NCI-H2081 treated with DMSO at 0.1 percent for 48 hours (cell line): ENCODE results near the gene CHEK1.

ENCODE experiments used
- DNase-seq: peaks from one replicate; lab custom pipeline; 2025; lab: John Stamatoyannopoulos, UW

CHEK1 gene

GRCh38 chr11:125626288-125626950 is 1.5 kb downstream of the CHEK1 start:
- no peak for DNase-seq

DNA sequence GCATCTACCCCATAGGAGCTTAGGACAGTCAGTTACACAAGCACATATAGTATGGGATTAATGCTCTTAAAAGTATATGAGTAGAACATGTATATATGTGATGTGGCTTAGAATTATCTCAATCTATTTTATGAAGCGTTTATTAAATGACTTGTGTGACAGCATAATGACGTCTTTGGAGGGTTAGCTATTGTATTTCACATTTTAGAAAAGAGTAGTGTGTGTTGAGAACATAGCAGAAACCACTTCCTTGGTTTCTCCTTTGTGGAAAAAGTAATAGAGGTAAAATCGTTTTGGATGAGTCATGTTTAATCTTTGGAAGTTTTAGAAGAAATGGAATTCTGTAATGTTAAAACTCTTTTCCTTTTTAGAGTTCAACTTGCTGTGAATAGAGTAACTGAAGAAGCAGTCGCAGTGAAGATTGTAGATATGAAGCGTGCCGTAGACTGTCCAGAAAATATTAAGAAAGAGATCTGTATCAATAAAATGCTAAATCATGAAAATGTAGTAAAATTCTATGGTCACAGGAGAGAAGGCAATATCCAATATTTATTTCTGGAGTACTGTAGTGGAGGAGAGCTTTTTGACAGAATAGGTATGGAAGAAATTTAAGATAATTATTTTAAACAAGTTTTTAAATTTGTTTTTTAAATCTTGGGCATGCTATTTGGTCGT is 2.4 kb downstream of the CHEK1 start:
- DNase-seq = no peak

DNA sequence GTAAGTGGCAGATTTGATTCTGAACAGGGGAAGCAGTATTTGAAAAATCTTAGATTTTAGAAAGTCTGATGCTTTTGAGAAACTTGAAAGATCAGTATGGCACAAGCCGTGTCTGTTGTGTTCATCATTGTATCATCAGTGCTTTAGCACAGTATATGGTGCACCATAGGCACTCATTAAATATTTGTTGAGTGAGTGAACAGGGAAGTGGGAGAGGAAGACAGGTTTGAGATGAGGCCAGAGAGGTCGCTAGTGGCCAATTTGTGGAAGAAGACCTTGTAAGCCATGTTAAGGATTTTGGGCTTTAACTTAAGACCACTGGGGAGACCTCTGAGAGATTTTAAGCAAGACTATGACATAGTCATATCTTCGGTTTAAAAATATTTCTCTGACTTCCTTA is 12.9 kb downstream of the CHEK1 start:
- no peak for DNase-seq

GRCh38 chr11:125638315-125638714 is 13.4 kb downstream of the CHEK1 start:
- no peak for DNase-seq

GRCh38 chr11:125645871-125646270 is 20.9 kb downstream of the CHEK1 start:
- DNase-seq = no peak

- DNase-seq = no peak
Measured at GRCh38 chr11:125649465-125650166, 24.7 kb downstream of the CHEK1 start.

GRCh38 chr11:125662689-125663088 is 37.7 kb downstream of the CHEK1 start:
- DNase-seq = no peak

- no peak for DNase-seq
Measured at GRCh38 chr11:125663910-125664309, 38.9 kb downstream of the CHEK1 start.

- DNase-seq = no peak
Measured at GRCh38 chr11:125667151-125667550, 42.2 kb downstream of the CHEK1 start.

- DNase-seq = no peak
Measured at GRCh38 chr11:125670172-125670571, 45.2 kb downstream of the CHEK1 start.

- no peak for DNase-seq
Measured at GRCh38 chr11:125671561-125671960, 46.6 kb downstream of the CHEK1 start.

DNA sequence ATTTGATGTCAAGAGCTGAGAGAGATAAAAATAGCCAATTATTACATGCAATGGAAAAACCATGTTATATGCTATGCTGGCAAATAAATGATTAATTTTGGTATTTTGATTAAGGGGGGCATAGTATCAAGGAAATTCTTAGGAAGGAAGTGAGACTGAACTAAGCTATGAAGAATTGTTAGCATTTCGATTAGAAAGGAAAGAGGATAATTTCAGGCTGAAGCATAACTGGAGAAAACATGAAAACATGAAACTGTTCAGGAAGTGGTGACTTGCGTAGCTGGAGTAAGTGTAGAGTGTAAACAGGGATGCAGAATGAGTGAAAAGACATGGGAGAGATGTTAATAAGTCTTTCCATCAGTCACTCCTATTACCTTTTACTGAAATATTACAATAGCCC is 49.2 kb downstream of the CHEK1 start:
- DNase-seq = no peak

- DNase-seq = no peak
Measured at GRCh38 chr11:125675196-125675595, 50.2 kb downstream of the CHEK1 start.

GRCh38 chr11:125679397-125679796 is 54.4 kb downstream of the CHEK1 start:
- no peak for DNase-seq

- DNase-seq = no peak
Measured at GRCh38 chr11:125679837-125680236, 54.9 kb downstream of the CHEK1 start.

DNA sequence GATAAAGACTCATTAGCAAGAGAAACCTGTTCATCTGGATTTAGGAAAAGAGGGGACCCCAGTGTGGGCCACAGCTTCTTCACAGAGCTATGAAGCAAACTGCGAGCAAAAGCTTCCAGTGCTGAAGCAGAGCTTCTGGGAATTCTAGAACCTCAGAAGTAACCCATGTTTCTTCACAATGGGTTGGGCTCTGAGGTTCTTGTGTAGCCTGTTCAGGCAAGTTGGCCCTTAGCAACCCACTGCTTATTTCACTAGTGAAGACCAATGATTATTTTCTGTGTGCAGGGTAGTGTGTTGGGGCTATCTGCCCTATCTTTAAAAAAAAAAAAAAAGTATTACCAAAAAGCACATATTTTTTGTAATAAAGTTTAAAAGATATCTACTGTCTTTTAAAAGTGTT is 55.8 kb downstream of the CHEK1 start, which contains the start of gene ACRV1:
Gene ACRV1 (minus strand): TSS at position 101 of the 400 bp plus-strand sequence. CDS start 67 bp downstream, at position 34.
- DNase-seq = no peak

GRCh38 chr11:125685228-125685627 is 60.3 kb downstream of the CHEK1 start:
- DNase-seq = no peak

DNA sequence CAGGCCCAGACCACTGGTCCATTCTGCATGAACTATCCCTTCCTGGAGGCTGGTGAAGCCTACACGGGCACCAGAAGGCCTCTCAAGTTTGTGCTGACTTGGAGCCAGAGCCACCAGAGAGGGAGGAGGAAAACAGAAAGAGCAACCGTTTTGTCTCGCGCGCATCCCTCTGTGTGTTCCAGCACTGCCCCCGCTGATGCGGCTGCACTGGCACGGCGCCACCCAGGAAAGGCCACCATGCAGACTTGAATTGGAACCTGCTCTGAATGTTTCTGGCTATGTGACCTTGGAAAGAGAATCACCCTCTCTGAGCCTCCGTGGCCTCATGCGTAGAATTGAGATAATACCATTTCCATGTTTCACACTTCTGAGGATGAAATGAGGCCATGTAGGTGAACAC is 63.1 kb downstream of the CHEK1 start:
- DNase-seq = no peak

DNA sequence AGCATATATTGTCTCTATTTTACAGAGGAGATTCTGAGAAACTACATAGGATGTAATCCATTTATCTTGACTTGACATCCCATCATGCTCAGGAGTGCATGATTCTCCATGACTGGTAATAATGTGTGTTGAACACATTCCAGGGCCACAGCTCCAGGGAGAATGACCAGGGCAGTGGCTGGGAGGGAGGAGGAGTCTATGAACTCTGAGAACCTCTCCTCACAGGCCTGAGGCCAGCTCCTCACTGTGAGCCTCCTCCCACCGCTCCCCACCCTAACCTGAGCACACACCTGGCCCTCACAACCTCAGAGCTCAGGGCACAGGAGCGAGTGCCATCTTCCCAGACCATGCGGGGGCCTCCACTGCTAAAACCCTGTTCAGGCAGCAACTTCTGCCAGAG is 63.7 kb downstream of the CHEK1 start:
- DNase-seq = no peak

DNA sequence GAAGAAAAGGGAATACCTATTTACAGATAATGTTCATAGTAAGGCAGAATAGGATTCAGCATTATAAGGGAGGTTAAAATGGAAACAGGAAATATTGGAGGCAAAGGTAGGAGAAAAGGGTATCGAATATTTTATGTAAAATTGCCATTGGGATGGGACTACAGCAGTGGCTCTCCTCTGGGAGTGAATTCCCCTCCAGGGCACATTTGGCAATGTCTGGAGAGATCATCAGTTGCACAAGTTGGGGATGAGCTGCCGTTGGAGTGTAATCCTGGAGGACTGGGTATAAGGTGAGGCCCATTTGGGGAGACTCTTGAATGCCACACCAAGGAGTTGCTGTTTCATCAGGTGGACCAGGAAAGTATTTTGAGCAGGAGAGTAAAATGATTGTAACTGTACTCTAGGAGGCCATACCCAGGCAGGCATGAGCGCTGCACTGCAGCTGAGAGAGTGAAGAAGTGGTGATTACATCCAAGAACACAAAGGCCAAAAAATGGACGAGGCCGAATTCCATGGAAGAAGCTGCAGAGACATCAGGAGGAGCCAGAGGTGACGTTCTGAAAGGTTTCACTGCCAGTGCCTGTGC is 64.4 kb downstream of the CHEK1 start:
- no peak for DNase-seq

DNA sequence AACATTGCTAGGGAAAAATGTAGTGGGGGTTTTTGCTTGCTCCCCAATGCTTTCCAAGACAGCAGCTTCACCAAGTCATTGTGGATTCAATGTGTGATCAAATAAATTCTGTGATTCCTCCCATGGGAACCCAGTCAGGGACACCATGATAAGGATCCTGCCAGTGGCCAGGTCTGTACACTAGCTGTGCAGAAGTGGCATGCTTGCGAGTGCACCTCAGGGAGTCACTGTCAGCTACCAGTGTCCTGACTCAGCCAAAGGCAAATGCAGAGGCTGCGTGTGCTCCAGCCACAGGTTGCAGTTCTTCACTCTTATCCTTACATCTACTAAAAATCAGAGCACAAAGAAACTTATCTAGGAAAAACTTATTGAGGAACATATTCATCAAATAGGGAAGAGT is 65.0 kb downstream of the CHEK1 start:
- DNase-seq = no peak

DNA sequence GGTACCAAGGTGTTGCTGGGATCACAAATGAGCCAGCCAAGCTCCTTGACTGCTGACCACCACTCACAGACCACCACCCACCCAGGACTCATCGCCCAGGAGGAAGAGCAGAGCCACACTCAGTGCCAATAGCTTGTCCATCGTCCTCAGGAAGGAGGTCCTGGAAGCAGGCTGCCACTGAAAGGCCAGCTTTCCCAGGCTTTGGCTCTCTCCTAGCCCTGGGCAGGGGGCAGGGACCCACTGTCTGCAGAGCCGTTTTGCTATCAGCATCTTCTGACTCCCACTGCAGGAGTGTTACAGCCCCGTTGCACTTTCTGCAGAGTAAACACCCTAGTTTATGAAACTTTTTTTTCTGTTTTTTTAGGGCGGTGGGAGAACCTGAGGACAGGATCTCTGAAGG is 67.9 kb downstream of the CHEK1 start:
- no peak for DNase-seq

DNA sequence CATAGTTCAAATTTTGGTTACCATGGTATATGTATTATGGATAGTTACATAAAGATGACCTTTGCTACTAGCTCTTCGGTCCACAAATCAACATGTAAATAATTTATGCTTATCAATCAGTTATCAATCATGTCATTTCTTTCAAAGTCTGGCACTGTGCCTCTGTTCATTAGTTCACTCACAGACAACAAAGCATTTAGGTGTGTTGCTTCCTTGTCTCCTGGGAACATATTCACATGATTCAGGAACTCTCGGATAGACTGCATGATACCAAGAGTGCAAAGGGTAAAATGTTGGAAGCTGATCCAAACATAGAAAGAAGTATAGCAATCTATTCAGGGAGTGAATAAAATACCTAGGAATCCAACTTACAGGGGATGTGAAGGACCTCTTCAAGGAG is 70.0 kb downstream of the CHEK1 start:
- no peak for DNase-seq
